ENCODE results near the gene NCAM1.
"Not testable (repeated sequence)": the region's sequence is repeated elsewhere in the genome, so short reads cannot be mapped to it uniquely, and the experiment has no call there.

The NCAM1 gene

DNA sequence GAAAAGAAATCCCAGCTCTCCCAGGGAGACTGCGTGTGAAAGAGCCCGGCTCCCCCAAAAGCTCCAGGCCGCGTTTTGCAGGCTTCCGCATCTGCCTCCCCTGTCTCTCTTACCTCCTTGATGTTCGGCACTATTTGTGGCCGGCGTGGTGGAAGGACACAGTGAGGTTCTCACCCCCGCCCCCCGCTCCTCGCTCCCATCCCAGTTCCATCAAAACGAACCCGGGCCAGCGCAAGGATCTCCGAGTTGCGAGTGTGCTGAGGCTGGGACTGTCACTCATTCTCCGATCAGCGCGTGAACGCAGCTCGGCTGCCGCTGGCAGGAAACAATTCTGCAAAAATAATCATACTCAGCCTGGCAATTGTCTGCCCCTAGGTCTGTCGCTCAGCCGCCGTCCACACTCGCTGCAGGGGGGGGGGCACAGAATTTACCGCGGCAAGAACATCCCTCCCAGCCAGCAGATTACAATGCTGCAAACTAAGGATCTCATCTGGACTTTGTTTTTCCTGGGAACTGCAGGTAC is at the start of gene NCAM1:
Gene NCAM1 (plus strand): TSS at position 275 of the 523 bp plus-strand sequence.
- in situ Hi-C loops (cut with HindIII; ENCODE audit: low pct_ligation_motif_present, low pct_unique_long_range_greater_than_20kb, low sequenced_read_pairs) = no loop called here
- peak; percentile 37 for DNase-seq

DNA sequence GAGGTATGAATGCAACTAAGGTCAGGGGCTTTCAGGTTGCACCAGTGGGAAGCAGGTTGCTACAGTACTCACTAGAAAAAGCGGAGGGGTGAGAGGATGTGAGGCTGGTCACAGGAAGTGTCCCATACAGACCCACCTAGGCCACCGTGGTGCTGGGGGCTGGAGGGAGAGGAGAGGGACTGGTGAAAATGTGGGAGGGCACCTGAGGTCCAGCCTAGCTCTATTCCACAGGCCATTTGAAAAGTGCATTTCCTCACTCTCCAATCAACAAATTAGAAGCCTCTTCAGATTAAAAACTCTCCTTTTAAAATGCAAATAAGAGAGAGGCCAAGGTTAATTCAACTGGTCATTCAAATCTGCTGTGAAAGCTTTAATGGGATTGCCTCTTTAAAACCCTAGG is 38.6 kb upstream of the NCAM1 start:
- in situ Hi-C loops (cut with HindIII; ENCODE audit: low pct_ligation_motif_present, low pct_unique_long_range_greater_than_20kb, low sequenced_read_pairs) = no loop called here
- no peak for DNase-seq

DNA sequence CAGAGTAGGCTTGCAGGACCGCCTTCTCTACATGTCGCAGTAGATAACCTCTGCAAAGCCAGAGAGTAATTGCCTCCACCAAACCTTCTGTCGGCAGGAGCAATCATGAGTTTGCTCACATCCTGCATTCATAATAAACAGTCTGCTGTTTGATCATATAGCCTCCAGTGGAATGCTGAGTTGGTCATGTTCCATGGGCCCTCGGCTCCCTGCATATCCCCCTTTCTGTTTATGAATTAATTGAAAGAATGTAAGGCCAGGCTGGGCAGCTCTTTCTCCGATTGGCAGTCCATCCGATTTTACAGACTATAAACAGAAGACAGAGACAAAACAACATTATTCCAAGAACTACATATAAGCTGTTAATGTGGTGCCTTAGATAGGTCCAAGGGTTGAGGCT is 36.4 kb upstream of the NCAM1 start:
- DNase-seq; in situ Hi-C loops (cut with HindIII; ENCODE audit: low pct_ligation_motif_present, low pct_unique_long_range_greater_than_20kb, low sequenced_read_pairs): not testable (repeated sequence)

- DNase-seq = no peak
- in situ Hi-C loops (cut with HindIII; ENCODE audit: low pct_ligation_motif_present, low pct_unique_long_range_greater_than_20kb, low sequenced_read_pairs) = no loop called here
These were observed 35.5 kb upstream of the NCAM1 start for GRCh38 chr11:112925516-112926310.

GRCh38 chr11:112928136-112928535 is 33.1 kb upstream of the NCAM1 start:
- in situ Hi-C loops (cut with HindIII; ENCODE audit: low pct_ligation_motif_present, low pct_unique_long_range_greater_than_20kb, low sequenced_read_pairs) = no loop called here
- peak; percentile 22 for DNase-seq

GRCh38 chr11:112929432-112929831 is 31.8 kb upstream of the NCAM1 start:
- in situ Hi-C loops (cut with HindIII; ENCODE audit: low pct_ligation_motif_present, low pct_unique_long_range_greater_than_20kb, low sequenced_read_pairs) = no loop called here
- no peak for DNase-seq

GRCh38 chr11:112931703-112932102 is 29.5 kb upstream of the NCAM1 start:
- DNase-seq = no peak
- in situ Hi-C loops (cut with HindIII; ENCODE audit: low pct_ligation_motif_present, low pct_unique_long_range_greater_than_20kb, low sequenced_read_pairs) = no loop called here

DNA sequence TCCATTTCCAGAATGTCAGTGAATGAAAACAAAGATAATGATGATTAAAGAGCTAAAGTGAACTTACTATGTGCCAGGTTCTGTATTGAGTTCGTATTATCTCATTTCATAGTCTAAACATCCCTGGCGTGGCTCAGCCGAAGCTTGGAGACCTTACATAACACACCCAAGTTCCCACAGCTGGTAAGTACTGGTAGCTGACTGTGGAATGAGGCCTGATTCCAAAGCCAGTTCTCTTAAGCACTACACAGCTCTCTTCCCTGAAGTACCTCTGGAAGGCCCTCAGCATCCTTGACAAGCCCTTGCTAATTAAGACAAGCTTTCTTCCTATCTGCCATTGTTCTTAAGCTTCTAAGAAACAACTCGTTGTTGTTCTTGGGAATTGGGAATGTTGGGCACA is 28.6 kb upstream of the NCAM1 start:
- DNase-seq = no peak
- in situ Hi-C loops (cut with HindIII; ENCODE audit: low pct_ligation_motif_present, low pct_unique_long_range_greater_than_20kb, low sequenced_read_pairs) = no loop called here

- DNase-seq = no peak
- in situ Hi-C loops (cut with HindIII; ENCODE audit: low pct_ligation_motif_present, low pct_unique_long_range_greater_than_20kb, low sequenced_read_pairs) = no loop called here
These were observed 27.2 kb upstream of the NCAM1 start for GRCh38 chr11:112933970-112934369.

DNA sequence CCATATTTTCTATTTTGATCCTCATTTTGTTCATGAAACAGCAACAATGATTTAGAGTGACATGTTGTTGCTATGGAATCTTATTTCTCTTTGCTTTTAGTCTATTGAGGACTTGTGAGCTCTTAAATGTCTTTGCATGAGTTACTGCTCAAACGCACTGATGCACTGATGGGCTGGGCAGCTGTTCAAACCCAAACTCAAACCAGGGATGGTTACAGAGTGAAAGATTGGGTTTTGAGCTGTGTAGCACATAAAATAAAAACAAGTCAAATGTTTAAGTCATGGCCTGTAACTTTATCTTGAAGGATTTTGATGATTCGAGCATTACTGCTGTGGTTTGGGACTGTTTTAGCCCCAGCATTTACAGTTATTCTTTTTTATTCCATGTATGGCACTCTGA is 20.1 kb upstream of the NCAM1 start:
- in situ Hi-C loops (cut with HindIII; ENCODE audit: low pct_ligation_motif_present, low pct_unique_long_range_greater_than_20kb, low sequenced_read_pairs) = no loop called here
- DNase-seq = no peak

GRCh38 chr11:112942966-112943643 is 18.1 kb upstream of the NCAM1 start:
- in situ Hi-C loops (cut with HindIII; ENCODE audit: low pct_ligation_motif_present, low pct_unique_long_range_greater_than_20kb, low sequenced_read_pairs) = no loop called here
- no peak for DNase-seq

DNA sequence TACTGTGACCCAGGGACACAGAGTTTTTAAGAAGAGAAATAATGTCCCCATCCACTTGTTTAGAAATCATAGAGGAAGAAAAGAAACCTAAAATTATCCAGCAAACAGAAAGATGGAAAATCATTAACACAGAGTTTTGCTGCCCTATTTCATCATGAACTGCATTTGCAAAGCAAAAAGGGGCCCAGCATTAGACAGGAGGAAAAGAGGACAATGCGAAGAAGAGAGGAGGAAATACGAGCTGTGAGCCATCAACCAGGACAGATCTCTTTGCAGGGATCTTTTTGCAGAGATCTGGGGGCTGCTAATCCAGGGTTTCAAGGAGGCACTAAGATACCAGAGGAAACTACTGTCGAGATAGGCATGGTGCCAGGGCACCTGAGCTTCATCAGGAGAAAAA is 14.4 kb upstream of the NCAM1 start:
- in situ Hi-C loops (cut with HindIII; ENCODE audit: low pct_ligation_motif_present, low pct_unique_long_range_greater_than_20kb, low sequenced_read_pairs) = no loop called here
- no peak for DNase-seq

GRCh38 chr11:112949781-112950575 is 11.2 kb upstream of the NCAM1 start:
- in situ Hi-C loops (cut with HindIII; ENCODE audit: low pct_ligation_motif_present, low pct_unique_long_range_greater_than_20kb, low sequenced_read_pairs) = no loop called here
- no peak for DNase-seq

DNA sequence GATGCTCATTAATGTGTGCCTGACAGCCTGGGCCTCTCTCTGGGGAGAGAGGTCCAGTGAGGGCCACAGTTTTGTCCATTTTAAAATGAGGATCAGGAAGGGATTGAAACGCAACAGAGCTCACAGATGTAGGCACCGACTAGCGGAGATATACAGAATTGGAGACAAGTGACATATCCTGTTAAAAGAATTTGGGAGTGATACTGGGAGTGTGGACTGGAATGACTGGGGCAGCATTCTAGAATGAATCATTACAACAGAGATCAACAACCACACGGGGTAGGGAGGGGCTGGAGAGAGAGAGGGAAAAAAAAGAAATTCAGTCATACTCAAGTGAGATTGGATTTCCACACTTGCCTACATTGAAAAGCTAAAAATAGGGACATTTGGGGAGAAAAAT is 2.5 kb upstream of the NCAM1 start:
- in situ Hi-C loops (cut with HindIII; ENCODE audit: low pct_ligation_motif_present, low pct_unique_long_range_greater_than_20kb, low sequenced_read_pairs) = no loop called here
- DNase-seq = no peak

- in situ Hi-C loops (cut with HindIII; ENCODE audit: low pct_ligation_motif_present, low pct_unique_long_range_greater_than_20kb, low sequenced_read_pairs) = no loop called here
- DNase-seq = no peak
These were observed 745 bp downstream of the NCAM1 start for GRCh38 chr11:112961751-112962578.

DNA sequence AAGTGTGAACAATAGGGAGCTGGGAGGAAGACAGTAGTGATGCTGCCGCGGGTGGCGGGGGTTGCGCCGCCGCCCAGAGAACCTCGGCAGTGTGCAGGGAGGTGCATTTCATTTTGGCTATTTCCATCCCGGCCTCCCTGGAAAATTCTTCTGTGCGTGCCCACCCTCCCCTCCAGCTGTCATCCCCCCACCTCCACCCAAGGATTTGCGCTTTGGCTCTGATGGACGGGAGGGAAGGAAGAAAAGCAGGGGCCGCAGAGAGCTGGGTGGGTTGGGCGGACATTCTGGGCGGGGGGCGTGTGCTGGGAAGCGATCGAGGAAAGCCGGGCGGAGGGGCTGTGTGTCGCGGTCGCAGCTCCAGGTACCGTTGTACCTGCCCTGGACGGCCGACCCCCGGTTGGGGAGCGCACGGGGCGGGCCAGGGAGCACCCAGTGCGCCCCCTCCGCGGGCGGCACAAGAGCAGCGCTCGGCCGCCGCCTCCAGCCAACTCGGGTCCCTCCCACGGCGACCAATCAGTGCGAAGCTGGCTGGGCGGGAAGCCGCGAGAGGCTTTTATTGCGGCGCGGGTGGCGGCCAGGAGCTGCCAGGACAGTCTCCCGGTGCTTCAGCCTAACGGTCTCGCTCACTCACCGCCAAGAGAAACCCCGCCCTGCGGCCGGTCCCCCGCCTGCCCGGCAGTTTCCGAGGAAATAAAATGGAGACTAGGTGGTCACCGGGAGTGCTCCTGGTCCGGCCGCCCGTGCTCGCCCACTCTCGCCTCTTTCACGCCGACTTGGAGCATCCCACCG is 1.6 kb downstream of the NCAM1 start:
- DNase-seq = peak; percentile 2
- in situ Hi-C loops (cut with HindIII; ENCODE audit: low pct_ligation_motif_present, low pct_unique_long_range_greater_than_20kb, low sequenced_read_pairs) = no loop called here

- in situ Hi-C loops (cut with HindIII; ENCODE audit: low pct_ligation_motif_present, low pct_unique_long_range_greater_than_20kb, low sequenced_read_pairs) = no loop called here
- DNase-seq = no peak
These were observed 2.2 kb downstream of the NCAM1 start for GRCh38 chr11:112963368-112963955.
